ENCODE data around the gene FGD4. TPM values are rescaled to one million over a fixed set of nuclear protein-coding genes. Genes with fewer than 3 reads are reported as not detected.

FGD4 gene
- total RNA-seq = 1 to 10 TPM in 1 of 2 experiments, under 1 TPM in 1; 0.64 to 1.4 TPM
- 1.4 TPM for polyA plus RNA-seq

- ChIA-PET CTCF (no interaction called here), POLR2A (no interaction called here)
- no peaks in the 10 kb centered on the region for H3K9me3 ChIP-seq (ENCODE audit: low read length)
- peaks cover 32 to 44% of the 10 kb centered on the region in 2 donors for H3K27me3 Mint-ChIP-seq
- peak within 1 kb of the TSS; percentile 82 to 89 (median 85) for H3K4me3 Mint-ChIP-seq
- H3K27ac Mint-ChIP-seq = no peak within 1 kb of the TSS
- H3K4me1 ChIP-seq (ENCODE audit: insufficient read depth, low read length) = peaks cover 4% of the 10 kb centered on the region
- peaks cover 15% of the 10 kb centered on the region for H3K27me3 ChIP-seq (ENCODE audit: insufficient read depth, low read length, poor library complexity, severe bottlenecking)
- no peak within 1 kb of the TSS for H3K27ac ChIP-seq (ENCODE audit: low read depth, low read length)
- no peaks in the 10 kb centered on the region for H3K36me3 ChIP-seq (ENCODE audit: insufficient read depth, low read length)
- peak within 1 kb of the TSS; percentile 54 for H3K4me3 ChIP-seq (ENCODE audit: low read length)
- H3K4me1 Mint-ChIP-seq = peaks cover 10 to 19% (median 13%) of the 10 kb centered on the region in 3 donors
- H3K9me3 Mint-ChIP-seq = peaks cover 0 to 2% (median 0%) of the 10 kb centered on the region in 5 donors
- H3K36me3 Mint-ChIP-seq = no peaks in the 10 kb centered on the region
- peak; percentile 4 to 62 (median 20) for DNase-seq
Measured at GRCh38 chr12:32399370-32400113, at the start of gene FGD4. Gene FGD4 (plus strand): TSS chr12:32399558.

GRCh38 chr12:32353540-32353939 lies 45.8 kb upstream of the FGD4 start:
- no peaks in the 10 kb centered on the region for H3K4me1 Mint-ChIP-seq
- Histone ChIP-seq H3K9me3 (ENCODE audit: low read length) (no peaks in the 10 kb centered on the region), H3K36me3 (ENCODE audit: insufficient read depth, low read length) (no peaks in the 10 kb centered on the region), H3K27ac (ENCODE audit: low read depth, low read length) (no peak overlapping the region), H3K27me3 (ENCODE audit: insufficient read depth, low read length, poor library complexity, severe bottlenecking) (no peaks in the 10 kb centered on the region), H3K4me1 (ENCODE audit: insufficient read depth, low read length) (no peaks in the 10 kb centered on the region), H3K4me3 (ENCODE audit: low read length) (no peak overlapping the region)
- H3K4me3 Mint-ChIP-seq = no peak overlapping the region
- H3K36me3 Mint-ChIP-seq = peaks cover 0 to 9% (median 0%) of the 10 kb centered on the region in 3 donors
- ChIA-PET CTCF (no interaction called here), POLR2A (no interaction called here)
- H3K27me3 Mint-ChIP-seq = no peaks in the 10 kb centered on the region
- H3K9me3 Mint-ChIP-seq = no peaks in the 10 kb centered on the region
- no peak overlapping the region for H3K27ac Mint-ChIP-seq
- no peak for DNase-seq

GRCh38 chr12:32357601-32358249 lies 41.6 kb upstream of the FGD4 start:
- Mint-ChIP-seq H3K36me3 (peaks cover 0 to 13% (median 0%) of the 10 kb centered on the region in 3 donors), H3K9me3 (no peaks in the 10 kb centered on the region), H3K4me1 (no peaks in the 10 kb centered on the region), H3K27ac (peak overlapping the region in 1 of 8 donors; percentile 5), H3K4me3 (no peak overlapping the region), H3K27me3 (no peaks in the 10 kb centered on the region)
- CTCF ChIA-PET = no interaction called here
- Histone ChIP-seq H3K27ac (ENCODE audit: low read depth, low read length) (no peak overlapping the region), H3K4me3 (ENCODE audit: low read length) (no peak overlapping the region), H3K9me3 (ENCODE audit: low read length) (no peaks in the 10 kb centered on the region), H3K36me3 (ENCODE audit: insufficient read depth, low read length) (no peaks in the 10 kb centered on the region), H3K4me1 (ENCODE audit: insufficient read depth, low read length) (no peaks in the 10 kb centered on the region), H3K27me3 (ENCODE audit: insufficient read depth, low read length, poor library complexity, severe bottlenecking) (no peaks in the 10 kb centered on the region)
- no peak for DNase-seq
- POLR2A ChIA-PET = no interaction called here

GRCh38 chr12:32360956-32361355 lies 38.4 kb upstream of the FGD4 start:
- ChIA-PET CTCF (no interaction called here), POLR2A (no interaction called here)
- Mint-ChIP-seq H3K4me1 (no peaks in the 10 kb centered on the region), H3K9me3 (no peaks in the 10 kb centered on the region), H3K4me3 (no peak overlapping the region), H3K27ac (no peak overlapping the region), H3K27me3 (no peaks in the 10 kb centered on the region), H3K36me3 (peaks cover 0 to 10% (median 0%) of the 10 kb centered on the region in 3 donors)
- Histone ChIP-seq H3K9me3 (ENCODE audit: low read length) (no peaks in the 10 kb centered on the region), H3K27me3 (ENCODE audit: insufficient read depth, low read length, poor library complexity, severe bottlenecking) (no peaks in the 10 kb centered on the region), H3K4me3 (ENCODE audit: low read length) (no peak overlapping the region), H3K4me1 (ENCODE audit: insufficient read depth, low read length) (no peaks in the 10 kb centered on the region), H3K36me3 (ENCODE audit: insufficient read depth, low read length) (no peaks in the 10 kb centered on the region), H3K27ac (ENCODE audit: low read depth, low read length) (no peak overlapping the region)
- no peak for DNase-seq

GRCh38 chr12:32362892-32363291 lies 36.5 kb upstream of the FGD4 start:
- no peaks in the 10 kb centered on the region for H3K4me1 Mint-ChIP-seq
- CTCF ChIA-PET = no interaction called here
- no peak for DNase-seq
- H3K36me3 Mint-ChIP-seq = peaks cover 0 to 7% (median 0%) of the 10 kb centered on the region in 3 donors
- no peaks in the 10 kb centered on the region for H3K4me1 ChIP-seq (ENCODE audit: insufficient read depth, low read length)
- no peaks in the 10 kb centered on the region for H3K9me3 ChIP-seq (ENCODE audit: low read length)
- H3K27me3 ChIP-seq (ENCODE audit: insufficient read depth, low read length, poor library complexity, severe bottlenecking) = no peaks in the 10 kb centered on the region
- H3K9me3 Mint-ChIP-seq = no peaks in the 10 kb centered on the region
- no peaks in the 10 kb centered on the region for H3K36me3 ChIP-seq (ENCODE audit: insufficient read depth, low read length)
- H3K27ac Mint-ChIP-seq = no peak overlapping the region
- no peak overlapping the region for H3K27ac ChIP-seq (ENCODE audit: low read depth, low read length)
- no peak overlapping the region for H3K4me3 Mint-ChIP-seq
- no peaks in the 10 kb centered on the region for H3K27me3 Mint-ChIP-seq
- POLR2A ChIA-PET = no interaction called here
- H3K4me3 ChIP-seq (ENCODE audit: low read length) = no peak overlapping the region

- Histone ChIP-seq H3K36me3 (ENCODE audit: insufficient read depth, low read length) (no peaks in the 10 kb centered on the region), H3K9me3 (ENCODE audit: low read length) (no peaks in the 10 kb centered on the region), H3K27ac (ENCODE audit: low read depth, low read length) (no peak overlapping the region), H3K4me3 (ENCODE audit: low read length) (no peak overlapping the region), H3K4me1 (ENCODE audit: insufficient read depth, low read length) (no peaks in the 10 kb centered on the region), H3K27me3 (ENCODE audit: insufficient read depth, low read length, poor library complexity, severe bottlenecking) (no peaks in the 10 kb centered on the region)
- no peaks in the 10 kb centered on the region for H3K4me1 Mint-ChIP-seq
- no peaks in the 10 kb centered on the region for H3K9me3 Mint-ChIP-seq
- peak; percentile 3 to 50 (median 7) for DNase-seq
- H3K4me3 Mint-ChIP-seq = no peak overlapping the region
- CTCF ChIA-PET = interaction anchor here (1.0 to 1.2 kb wide), 3 partner anchors 10 to 272 kb away, joined by 3 read pairs; no protein-coding TSS in a partner anchor
- no peaks in the 10 kb centered on the region for H3K27me3 Mint-ChIP-seq
- peak overlapping the region in 1 of 8 donors; percentile 1 for H3K27ac Mint-ChIP-seq
- POLR2A ChIA-PET = interaction anchor here (0.6 kb wide), 1 partner anchor 669 kb away, joined by 5 read pairs; no protein-coding TSS in a partner anchor
- peaks cover 0 to 2% (median 0%) of the 10 kb centered on the region in 3 donors for H3K36me3 Mint-ChIP-seq
Measured at GRCh38 chr12:32365473-32366064, 33.8 kb upstream of the FGD4 start.

GRCh38 chr12:32366714-32367113 lies 32.6 kb upstream of the FGD4 start:
- ChIA-PET POLR2A (no interaction called here), CTCF (interaction anchor here (1.2 kb wide), 1 partner anchor 41 kb away, joined by 3 read pairs; no protein-coding TSS in a partner anchor)
- Histone ChIP-seq H3K4me1 (ENCODE audit: insufficient read depth, low read length) (no peaks in the 10 kb centered on the region), H3K9me3 (ENCODE audit: low read length) (no peaks in the 10 kb centered on the region), H3K27me3 (ENCODE audit: insufficient read depth, low read length, poor library complexity, severe bottlenecking) (no peaks in the 10 kb centered on the region), H3K4me3 (ENCODE audit: low read length) (no peak overlapping the region), H3K36me3 (ENCODE audit: insufficient read depth, low read length) (no peaks in the 10 kb centered on the region), H3K27ac (ENCODE audit: low read depth, low read length) (no peak overlapping the region)
- H3K9me3 Mint-ChIP-seq = no peaks in the 10 kb centered on the region
- H3K27me3 Mint-ChIP-seq = no peaks in the 10 kb centered on the region
- H3K4me1 Mint-ChIP-seq = no peaks in the 10 kb centered on the region
- H3K4me3 Mint-ChIP-seq = no peak overlapping the region
- DNase-seq = no peak
- peaks cover 0 to 2% (median 0%) of the 10 kb centered on the region in 3 donors for H3K36me3 Mint-ChIP-seq
- no peak overlapping the region for H3K27ac Mint-ChIP-seq

- ChIA-PET CTCF (no interaction called here), POLR2A (no interaction called here)
- H3K27me3 Mint-ChIP-seq = no peaks in the 10 kb centered on the region
- H3K4me3 ChIP-seq (ENCODE audit: low read length) = no peak overlapping the region
- no peaks in the 10 kb centered on the region for H3K36me3 ChIP-seq (ENCODE audit: insufficient read depth, low read length)
- H3K27ac ChIP-seq (ENCODE audit: low read depth, low read length) = no peak overlapping the region
- DNase-seq = no peak
- H3K9me3 Mint-ChIP-seq = no peaks in the 10 kb centered on the region
- H3K36me3 Mint-ChIP-seq = peaks cover 0 to 2% (median 0%) of the 10 kb centered on the region in 3 donors
- no peaks in the 10 kb centered on the region for H3K9me3 ChIP-seq (ENCODE audit: low read length)
- no peak overlapping the region for H3K4me3 Mint-ChIP-seq
- no peaks in the 10 kb centered on the region for H3K4me1 ChIP-seq (ENCODE audit: insufficient read depth, low read length)
- no peak overlapping the region for H3K27ac Mint-ChIP-seq
- no peaks in the 10 kb centered on the region for H3K27me3 ChIP-seq (ENCODE audit: insufficient read depth, low read length, poor library complexity, severe bottlenecking)
- H3K4me1 Mint-ChIP-seq = no peaks in the 10 kb centered on the region
Measured at GRCh38 chr12:32367381-32367780, 32.0 kb upstream of the FGD4 start.

Data from CD8-positive, alpha-beta memory T cell (primary cell).